ENCODE measurements around the gene PAGE2B.

GRCh38 chrX:55088795-55089489 lies 14.1 kb downstream of the PAGE2B start, which contains the start of gene PAGE2:
- TF ChIP-seq, protein P1, sequence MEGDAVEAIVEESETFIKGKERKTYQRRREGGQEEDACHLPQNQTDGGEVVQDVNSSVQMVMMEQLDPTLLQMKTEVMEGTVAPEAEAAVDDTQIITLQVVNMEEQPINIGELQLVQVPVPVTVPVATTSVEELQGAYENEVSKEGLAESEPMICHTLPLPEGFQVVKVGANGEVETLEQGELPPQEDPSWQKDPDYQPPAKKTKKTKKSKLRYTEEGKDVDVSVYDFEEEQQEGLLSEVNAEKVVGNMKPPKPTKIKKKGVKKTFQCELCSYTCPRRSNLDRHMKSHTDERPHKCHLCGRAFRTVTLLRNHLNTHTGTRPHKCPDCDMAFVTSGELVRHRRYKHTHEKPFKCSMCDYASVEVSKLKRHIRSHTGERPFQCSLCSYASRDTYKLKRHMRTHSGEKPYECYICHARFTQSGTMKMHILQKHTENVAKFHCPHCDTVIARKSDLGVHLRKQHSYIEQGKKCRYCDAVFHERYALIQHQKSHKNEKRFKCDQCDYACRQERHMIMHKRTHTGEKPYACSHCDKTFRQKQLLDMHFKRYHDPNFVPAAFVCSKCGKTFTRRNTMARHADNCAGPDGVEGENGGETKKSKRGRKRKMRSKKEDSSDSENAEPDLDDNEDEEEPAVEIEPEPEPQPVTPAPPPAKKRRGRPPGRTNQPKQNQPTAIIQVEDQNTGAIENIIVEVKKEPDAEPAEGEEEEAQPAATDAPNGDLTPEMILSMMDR (IDR thresholded peaks at IDR 0.05) = no peak
- TF ChIP-seq EP300 (IDR thresholded peaks at IDR 0.05) = no peak
- TF ChIP-seq POLR2A (IDR thresholded peaks at IDR 0.05) = no peak
- no peak for TF ChIP-seq POLR2AphosphoS5 (IDR thresholded peaks at IDR 0.05)
